OCI-LY7 (cell line): Measurements from ENCODE around the gene FIP1L1. TPM values are rescaled to one million over a fixed set of nuclear protein-coding genes. Genes with fewer than 3 reads are reported as not detected.

Experiments
- BruUV-seq: library from RNA; stranded (reverse); fragments of 400-500 nt; replicated peaks from 2 replicates; lab custom pipeline; 2021; lab: Mats Ljungman, UMichigan
- CTCF ChIA-PET: fragments of 300-600 bp; sonication (Branson Sonifier 250); formaldehyde crosslinking; loops from one replicate; lab custom pipeline; 2022; ENCODE audit warnings: antibody characterized with exemption; ENCODE audit not compliant: unreplicated experiment; lab: Charles Lee
- POLR2A ChIA-PET: fragments of 300-600 bp; sonication (Branson Sonifier 250); formaldehyde crosslinking; loops from one replicate; lab custom pipeline; 2022; ENCODE audit warnings: antibody characterized with exemption; lab: Charles Lee
- DNase-seq: peaks from one replicate; pipeline ENCODE4 v3.0.0-alpha.2; 2015; ENCODE audit warnings: low spot score
- H2AFZ ChIP-seq: fragments of 200-600 bp; sonication (generic), shearing (Covaris generic); 2 replicates; pipeline ENCODE4 v1.6.1; 2014; ENCODE audit warnings: mild to moderate bottlenecking, antibody characterized with exemption, low read length, moderate library complexity
- H3K27ac ChIP-seq: fragments of 200-600 bp; sonication (generic); 2 replicates; pipeline ENCODE4 v1.5.1; 2014; ENCODE audit warnings: mixed run types, low read depth, mild to moderate bottlenecking, moderate library complexity, low read length, inconsistent platforms; ENCODE audit not compliant: poor library complexity, severe bottlenecking
- H3K36me3 ChIP-seq: fragments of 200-600 bp; sonication (generic); 2 replicates; pipeline ENCODE4 v1.6.1; 2014; ENCODE audit warnings: mild to moderate bottlenecking, antibody characterized with exemption, low read length, moderate library complexity, mixed read lengths; ENCODE audit not compliant: insufficient read depth
- H3K4me1 ChIP-seq: fragments of 200-600 bp; sonication (generic); 2 replicates; pipeline ENCODE4 v1.5.1; 2014; ENCODE audit warnings: mild to moderate bottlenecking, low read length; ENCODE audit not compliant: insufficient read depth, poor library complexity, severe bottlenecking
- H3K4me2 ChIP-seq: fragments of 200-600 bp; sonication (generic); 2 replicates; pipeline ENCODE4 v1.6.1; 2014; ENCODE audit warnings: mild to moderate bottlenecking, low read length
- H3K4me3 ChIP-seq: fragments of 200-600 bp; sonication (generic); 2 replicates; pipeline ENCODE4 v1.5.1; 2014; ENCODE audit warnings: mild to moderate bottlenecking, low read depth, low read length; ENCODE audit not compliant: poor library complexity, severe bottlenecking
- H3K79me2 ChIP-seq: fragments of 200-600 bp; sonication (generic); 2 replicates; pipeline ENCODE4 v1.6.1; 2016; ENCODE audit warnings: low read depth, mild to moderate bottlenecking, low read length, moderate library complexity, mixed read lengths; ENCODE audit not compliant: insufficient read depth
- H3K9me2 ChIP-seq: fragments of 200-600 bp; sonication (generic); 2 replicates; pipeline ENCODE4 v1.6.1; 2016; ENCODE audit warnings: mild to moderate bottlenecking, low read length, mixed read lengths; ENCODE audit not compliant: insufficient read depth
- H3K9me3 ChIP-seq: fragments of 200-600 bp; sonication (generic); 2 replicates; pipeline ENCODE4 v1.6.1; 2014; ENCODE audit warnings: mild to moderate bottlenecking, mixed run types, low read length, mixed read lengths
- H4K20me1 ChIP-seq: fragments of 200-600 bp; sonication (generic); 2 replicates; pipeline ENCODE4 v1.6.1; 2014; ENCODE audit warnings: mild to moderate bottlenecking, antibody characterized with exemption, low read length, moderate library complexity, mixed read lengths; ENCODE audit not compliant: insufficient read depth
- CTCF ChIP-seq: fragments of 200-600 bp; sonication (generic); conservative IDR thresholded peaks from 2 replicates; pipeline ENCODE4 v1.5.1; 2014; ENCODE audit warnings: mild to moderate bottlenecking, antibody characterized with exemption, low read length, moderate library complexity, mixed read lengths
- EZH2phosphoT487 ChIP-seq: fragments of 200-600 bp; sonication (generic); IDR thresholded peaks from 2 replicates; pipeline ENCODE4 v1.6.1; 2018; ENCODE audit warnings: low read depth, borderline replicate concordance, mild to moderate bottlenecking, mixed run types, antibody characterized with exemption, low read length, moderate library complexity, mixed read lengths
- intact Hi-C: fragments of 100-400 bp; cut with micrococcal nuclease; formaldehyde crosslinking; loops from one replicate; pipeline ENCODE4 v1.10.0; 2022; ENCODE audit not compliant: unreplicated experiment
- total RNA-seq, 2 experiments: library from RNA; depleted of rRNA in 1 of 2; stranded (reverse); fragments of >200 nt in 1 of 2; shearing (Covaris generic) in 1 of 2; gene quantifications; 2 replicates each; pipeline ENCODE4 v1.2.3, GENCODE V29; 2014 to 2022

Gene FIP1L1
- total RNA-seq, 2 experiments from 2014 or later = 73.2 to 86.9 TPM

- Histone ChIP-seq H3K4me3 (no peak overlapping the region), H3K4me2 (no peak overlapping the region), H3K36me3 (no peaks in the 10 kb centered on the region), H4K20me1 (no peaks in the 10 kb centered on the region), H3K79me2 (no peaks in the 10 kb centered on the region), H3K27ac (no peak overlapping the region), H2AFZ (no peak overlapping the region), H3K9me3 (no peaks in the 10 kb centered on the region), H3K4me1 (no peaks in the 10 kb centered on the region), H3K9me2 (no peaks in the 10 kb centered on the region)
- TF ChIP-seq EZH2phosphoT487 = no peak
- 0 out of 2 replicates have a peak, but pooled peaks have one; percentile 25 for TF ChIP-seq CTCF
- CTCF ChIA-PET = no interaction called here
- intact Hi-C loops = no loop called here
- no peak for DNase-seq
- BruUV-seq = no TSS peak
- POLR2A ChIA-PET = interaction anchor here (0.9 to 1.1 kb wide), 2 partner anchors 9 to 752 kb away, joined by 3 read pairs; no protein-coding TSS in a partner anchor
Observed at GRCh38 chr4:53505947-53506346, 128.5 kb downstream of the FIP1L1 start.

- no peaks in the 10 kb centered on the region for H3K9me3 ChIP-seq
- H3K4me1 ChIP-seq = no peaks in the 10 kb centered on the region
- no peak overlapping the region for H3K4me3 ChIP-seq
- H2AFZ ChIP-seq = no peak overlapping the region
- ChIA-PET CTCF (no interaction called here), POLR2A (interaction anchor here (0.8 kb wide), 1 partner anchor 1402 kb away, joined by 3 read pairs; no protein-coding TSS in a partner anchor)
- H3K27ac ChIP-seq = no peak overlapping the region
- no peak for DNase-seq
- TF ChIP-seq CTCF = no peak
- no peak for TF ChIP-seq EZH2phosphoT487
- no peaks in the 10 kb centered on the region for H3K79me2 ChIP-seq
- H3K36me3 ChIP-seq = no peaks in the 10 kb centered on the region
- H3K4me2 ChIP-seq = no peak overlapping the region
- H3K9me2 ChIP-seq = no peaks in the 10 kb centered on the region
- intact Hi-C loops = no loop called here
- H4K20me1 ChIP-seq = no peaks in the 10 kb centered on the region
- BruUV-seq = no TSS peak
Observed at GRCh38 chr4:53507058-53507457, 129.6 kb downstream of the FIP1L1 start.

GRCh38 chr4:53507671-53508286, 130.3 kb downstream of the FIP1L1 start:
- no peak for DNase-seq
- intact Hi-C loops = no loop called here
- no peak overlapping the region for H3K27ac ChIP-seq
- H3K79me2 ChIP-seq = no peaks in the 10 kb centered on the region
- no peak overlapping the region for H2AFZ ChIP-seq
- H3K4me1 ChIP-seq = no peaks in the 10 kb centered on the region
- no peaks in the 10 kb centered on the region for H3K9me3 ChIP-seq
- no peak overlapping the region for H3K4me2 ChIP-seq
- no peaks in the 10 kb centered on the region for H3K36me3 ChIP-seq
- ChIA-PET CTCF (no interaction called here), POLR2A (interaction anchor here (1.4 kb wide), 1 partner anchor 9 kb away, joined by 3 read pairs; no protein-coding TSS in a partner anchor)
- no TSS peak for BruUV-seq
- TF ChIP-seq CTCF (no peak), EZH2phosphoT487 (no peak)
- H3K9me2 ChIP-seq = no peaks in the 10 kb centered on the region
- H3K4me3 ChIP-seq = no peak overlapping the region
- H4K20me1 ChIP-seq = no peaks in the 10 kb centered on the region
